OCI-LY7 (cell line): ENCODE results near the gene PKP1. TPM values are rescaled to one million over a fixed set of nuclear protein-coding genes. Genes with fewer than 3 reads are reported as not detected.

ENCODE experiments used
- BruUV-seq: library from RNA; stranded (reverse); fragments of 400-500 nt; replicated peaks from 2 replicates; lab custom pipeline; 2021; lab: Mats Ljungman, UMichigan
- CTCF ChIA-PET: fragments of 300-600 bp; sonication (Branson Sonifier 250); formaldehyde crosslinking; loops from one replicate; lab custom pipeline; 2022; ENCODE audit warnings: antibody characterized with exemption; ENCODE audit not compliant: unreplicated experiment; lab: Charles Lee
- POLR2A ChIA-PET: fragments of 300-600 bp; sonication (Branson Sonifier 250); formaldehyde crosslinking; loops from one replicate; lab custom pipeline; 2022; ENCODE audit warnings: antibody characterized with exemption; lab: Charles Lee
- DNase-seq: peaks from one replicate; pipeline ENCODE4 v3.0.0-alpha.2; 2015; ENCODE audit warnings: low spot score
- H2AFZ ChIP-seq: fragments of 200-600 bp; sonication (generic), shearing (Covaris generic); 2 replicates; pipeline ENCODE4 v1.6.1; 2014; ENCODE audit warnings: mild to moderate bottlenecking, antibody characterized with exemption, low read length, moderate library complexity
- H3K27ac ChIP-seq: fragments of 200-600 bp; sonication (generic); 2 replicates; pipeline ENCODE4 v1.5.1; 2014; ENCODE audit warnings: mixed run types, low read depth, mild to moderate bottlenecking, moderate library complexity, low read length, inconsistent platforms; ENCODE audit not compliant: poor library complexity, severe bottlenecking
- H3K36me3 ChIP-seq: fragments of 200-600 bp; sonication (generic); 2 replicates; pipeline ENCODE4 v1.6.1; 2014; ENCODE audit warnings: mild to moderate bottlenecking, antibody characterized with exemption, low read length, moderate library complexity, mixed read lengths; ENCODE audit not compliant: insufficient read depth
- H3K4me1 ChIP-seq: fragments of 200-600 bp; sonication (generic); 2 replicates; pipeline ENCODE4 v1.5.1; 2014; ENCODE audit warnings: mild to moderate bottlenecking, low read length; ENCODE audit not compliant: insufficient read depth, poor library complexity, severe bottlenecking
- H3K4me2 ChIP-seq: fragments of 200-600 bp; sonication (generic); 2 replicates; pipeline ENCODE4 v1.6.1; 2014; ENCODE audit warnings: mild to moderate bottlenecking, low read length
- H3K4me3 ChIP-seq: fragments of 200-600 bp; sonication (generic); 2 replicates; pipeline ENCODE4 v1.5.1; 2014; ENCODE audit warnings: mild to moderate bottlenecking, low read depth, low read length; ENCODE audit not compliant: poor library complexity, severe bottlenecking
- H3K79me2 ChIP-seq: fragments of 200-600 bp; sonication (generic); 2 replicates; pipeline ENCODE4 v1.6.1; 2016; ENCODE audit warnings: low read depth, mild to moderate bottlenecking, low read length, moderate library complexity, mixed read lengths; ENCODE audit not compliant: insufficient read depth
- H3K9me2 ChIP-seq: fragments of 200-600 bp; sonication (generic); 2 replicates; pipeline ENCODE4 v1.6.1; 2016; ENCODE audit warnings: mild to moderate bottlenecking, low read length, mixed read lengths; ENCODE audit not compliant: insufficient read depth
- H3K9me3 ChIP-seq: fragments of 200-600 bp; sonication (generic); 2 replicates; pipeline ENCODE4 v1.6.1; 2014; ENCODE audit warnings: mild to moderate bottlenecking, mixed run types, low read length, mixed read lengths
- H4K20me1 ChIP-seq: fragments of 200-600 bp; sonication (generic); 2 replicates; pipeline ENCODE4 v1.6.1; 2014; ENCODE audit warnings: mild to moderate bottlenecking, antibody characterized with exemption, low read length, moderate library complexity, mixed read lengths; ENCODE audit not compliant: insufficient read depth
- CTCF ChIP-seq: fragments of 200-600 bp; sonication (generic); conservative IDR thresholded peaks from 2 replicates; pipeline ENCODE4 v1.5.1; 2014; ENCODE audit warnings: mild to moderate bottlenecking, antibody characterized with exemption, low read length, moderate library complexity, mixed read lengths
- EZH2phosphoT487 ChIP-seq: fragments of 200-600 bp; sonication (generic); IDR thresholded peaks from 2 replicates; pipeline ENCODE4 v1.6.1; 2018; ENCODE audit warnings: low read depth, borderline replicate concordance, mild to moderate bottlenecking, mixed run types, antibody characterized with exemption, low read length, moderate library complexity, mixed read lengths
- intact Hi-C: fragments of 100-400 bp; cut with micrococcal nuclease; formaldehyde crosslinking; loops from one replicate; pipeline ENCODE4 v1.10.0; 2022; ENCODE audit not compliant: unreplicated experiment
- total RNA-seq, 2 experiments: library from RNA; depleted of rRNA in 1 of 2; stranded (reverse); fragments of >200 nt in 1 of 2; shearing (Covaris generic) in 1 of 2; gene quantifications; 2 replicates each; pipeline ENCODE4 v1.2.3, GENCODE V29; 2014 to 2022

PKP1 gene
- total RNA-seq, 2 experiments from 2014 or later: not detected

GRCh38 chr1:201370500-201370899 lies 87.2 kb downstream of the PKP1 start:
- Histone ChIP-seq H3K36me3 (no peaks in the 10 kb centered on the region), H2AFZ (no peak overlapping the region), H3K4me1 (no peaks in the 10 kb centered on the region), H4K20me1 (no peaks in the 10 kb centered on the region), H3K9me2 (no peaks in the 10 kb centered on the region), H3K79me2 (no peaks in the 10 kb centered on the region), H3K4me2 (no peak overlapping the region), H3K4me3 (no peak overlapping the region), H3K27ac (no peak overlapping the region), H3K9me3 (no peaks in the 10 kb centered on the region)
- no peak for DNase-seq
- POLR2A ChIA-PET: no interaction called here
- CTCF ChIA-PET: no interaction called here
- intact Hi-C loops: no loop called here
- TF ChIP-seq EZH2phosphoT487 (no peak), CTCF (no peak)
- BruUV-seq: no TSS peak

GRCh38 chr1:201371276-201371675 lies 88.0 kb downstream of the PKP1 start:
- intact Hi-C loops: no loop called here
- H3K36me3 ChIP-seq: no peaks in the 10 kb centered on the region
- POLR2A ChIA-PET: no interaction called here

More at GRCh38 chr1:201371276-201371675, 88.0 kb downstream of the PKP1 start:
- Histone ChIP-seq H3K9me3 (no peaks in the 10 kb centered on the region), H3K79me2 (no peaks in the 10 kb centered on the region), H3K4me1 (no peaks in the 10 kb centered on the region), H4K20me1 (no peaks in the 10 kb centered on the region), H3K27ac (no peak overlapping the region), H3K4me3 (no peak overlapping the region), H3K9me2 (no peaks in the 10 kb centered on the region), H3K4me2 (no peak overlapping the region), H2AFZ (no peak overlapping the region)
- DNase-seq: no peak
- BruUV-seq: no TSS peak
- TF ChIP-seq EZH2phosphoT487 (no peak), CTCF (no peak)
- CTCF ChIA-PET: no interaction called here
